Panc1 (cell line): ENCODE data around the gene CYP24A1. TPM values are rescaled to one million over a fixed set of nuclear protein-coding genes. Genes with fewer than 3 reads are reported as not detected.
A peak's percentile ranks its signal among the peaks of the same experiment; 100 is the strongest.

Experiments
- ATAC-seq: fragments of 200-7000 bp; cut with Tn5 transposase; 2 replicates; pipeline ENCODE4 v1.9.1; 2020; ENCODE audit warnings: mild to moderate bottlenecking, moderate library complexity
- BruUV-seq: library from RNA; stranded (reverse); fragments of 400-500 nt; replicated peaks from 2 replicates; lab custom pipeline; 2021; lab: Mats Ljungman, UMichigan
- CTCF ChIA-PET: fragments of 300-600 bp; sonication (Branson Sonifier 250); formaldehyde crosslinking; loops from one replicate; lab custom pipeline; 2022; ENCODE audit warnings: antibody characterized with exemption; lab: Charles Lee
- POLR2A ChIA-PET: fragments of 300-600 bp; sonication (Branson Sonifier 250); formaldehyde crosslinking; loops from one replicate; lab custom pipeline; 2022; ENCODE audit warnings: antibody characterized with exemption; lab: Charles Lee
- DNase-seq: peaks from one replicate; pipeline ENCODE4 v3.0.0-alpha.2; 2010; ENCODE audit warnings: low read depth, low spot score
- H3K27ac ChIP-seq: 2 replicates; pipeline ENCODE4 v1.5.1; 2011; ENCODE audit warnings: mild to moderate bottlenecking, low read length, inconsistent platforms
- H3K27me3 ChIP-seq: fragments of 200-500 bp; sonication (Bioruptor generic); 2 replicates; pipeline ENCODE4 v1.6.0; 2014; ENCODE audit warnings: low read length, inconsistent platforms; ENCODE audit not compliant: control insufficient read depth, insufficient read depth
- H3K36me3 ChIP-seq: fragments of 200-500 bp; sonication (Bioruptor generic); 2 replicates; pipeline ENCODE4 v1.5.1; 2014; ENCODE audit warnings: inconsistent platforms, mild to moderate bottlenecking, low read length, moderate library complexity; ENCODE audit not compliant: control insufficient read depth, insufficient read depth
- H3K4me1 ChIP-seq: 2 replicates; pipeline ENCODE4 v1.5.1; 2011; ENCODE audit warnings: inconsistent platforms, mild to moderate bottlenecking, low read length, moderate library complexity; ENCODE audit not compliant: control insufficient read depth, insufficient read depth
- H3K4me3 ChIP-seq, 2 experiments: 2 replicates each; pipeline ENCODE4 v1.5.1; 2011 to 2012; ENCODE audit warnings: low read depth in 2 of 2, low read length in 2 of 2, mild to moderate bottlenecking in 2 of 2, inconsistent platforms in 1 of 2, moderate library complexity in 1 of 2
- H3K9me3 ChIP-seq: fragments of 200-500 bp; sonication (Bioruptor generic); 2 replicates; pipeline ENCODE4 v1.5.1; 2014; ENCODE audit warnings: low read depth, mild to moderate bottlenecking, inconsistent platforms, low read length, moderate library complexity; ENCODE audit not compliant: control insufficient read depth, insufficient read depth
- CTCF ChIP-seq: fragments of 450-650 bp; IDR thresholded peaks from 2 replicates; pipeline ENCODE4 v1.5.1; 2017; ENCODE audit warnings: mild to moderate bottlenecking
- POLR2AphosphoS5 ChIP-seq: IDR thresholded peaks from 2 replicates; pipeline ENCODE4 v1.6.1; 2012; ENCODE audit warnings: mild to moderate bottlenecking, low read depth, low read length, moderate library complexity
- REST ChIP-seq, 2 experiments: IDR thresholded peaks; 2 replicates each; pipeline ENCODE4 v1.6.1; 2011 to 2012; ENCODE audit warnings: low read depth in 2 of 2, control low read depth in 1 of 2, low read length in 1 of 2, mild to moderate bottlenecking in 1 of 2, moderate library complexity in 1 of 2; ENCODE audit not compliant: insufficient read depth in 1 of 2
- SIN3A ChIP-seq: IDR thresholded peaks from 2 replicates; pipeline ENCODE4 v1.6.1; 2012; ENCODE audit warnings: low read depth, mild to moderate bottlenecking, low read length, moderate library complexity, borderline replicate concordance; ENCODE audit not compliant: insufficient read depth
- TCF7L2 ChIP-seq: IDR thresholded peaks from 2 replicates; pipeline ENCODE4 v1.6.1; 2011; ENCODE audit warnings: mild to moderate bottlenecking, low read depth, low read length, inconsistent platforms
- in situ Hi-C: cut with HindIII; loops from 2 replicates; pipeline ENCODE4 v1.10.0; 2016; ENCODE audit warnings: low sequenced_read_pairs, low pct_unique_long_range_greater_than_20kb
- intact Hi-C: fragments of 100-400 bp; cut with micrococcal nuclease; formaldehyde crosslinking; loops from one replicate; pipeline ENCODE4 v1.10.0; 2022; ENCODE audit not compliant: unreplicated experiment
- total RNA-seq: library from RNA; stranded (reverse); gene quantifications from one replicate; pipeline ENCODE4 v1.2.1, GENCODE V29; 2021; ENCODE audit not compliant: unreplicated experiment

CYP24A1 gene
- total RNA-seq, 1 experiment from 2014 or later: 3.0 TPM

- POLR2A ChIA-PET: no interaction called here
- no peak for TF ChIP-seq SIN3A
- TF ChIP-seq TCF7L2: peak; percentile 39; the same call in 1 of the 2 replicates
- CTCF ChIA-PET: no interaction called here
- H3K27ac ChIP-seq: peak overlapping the region; percentile 52
- in situ Hi-C loops (no loop called here), intact Hi-C loops (no loop called here)
- ATAC-seq (peak; percentile 81), DNase-seq (no peak)
- no peaks in the 10 kb centered on the region for H3K9me3 ChIP-seq
- BruUV-seq: no TSS peak
- 0 out of 2 replicates have a peak, but pooled peaks cover 2% of the 10 kb centered on the region for H3K4me1 ChIP-seq
- H3K27me3 ChIP-seq: no peaks in the 10 kb centered on the region
- no peaks in the 10 kb centered on the region for H3K36me3 ChIP-seq
- H3K4me3 ChIP-seq: no peak overlapping the region
These were observed 50.1 kb downstream of the CYP24A1 start for GRCh38 chr20:54123587-54124180.

- peak overlapping the region; percentile 52 for H3K27ac ChIP-seq
- no peak for TF ChIP-seq CTCF
- no peak for TF ChIP-seq SIN3A
- no peak for TF ChIP-seq TCF7L2
- no peak for TF ChIP-seq POLR2AphosphoS5
- no peak for TF ChIP-seq REST (IDR thresholded peaks at IDR 0.05; ENCODE audit: insufficient read depth in 1 of 2, low read depth in 2 of 2, low read length in 1 of 2)
- in situ Hi-C loops: no loop called here
- intact Hi-C loops: no loop called here
- 0 out of 2 replicates have a peak, but pooled peaks cover 2% of the 10 kb centered on the region for H3K4me1 ChIP-seq
- ChIA-PET CTCF (no interaction called here), POLR2A (no interaction called here)
- no peak overlapping the region for H3K4me3 ChIP-seq
- ATAC-seq (peak; percentile 26; the same call in 1 of the 2 replicates), DNase-seq (no peak)
- no peaks in the 10 kb centered on the region for H3K36me3 ChIP-seq
- no TSS peak for BruUV-seq
- H3K27me3 ChIP-seq: no peaks in the 10 kb centered on the region
- H3K9me3 ChIP-seq: no peaks in the 10 kb centered on the region
These were observed 50.9 kb downstream of the CYP24A1 start for GRCh38 chr20:54122681-54123586.
